ENCODE measurements around the gene KIAA0753.

The KIAA0753 gene

DNA sequence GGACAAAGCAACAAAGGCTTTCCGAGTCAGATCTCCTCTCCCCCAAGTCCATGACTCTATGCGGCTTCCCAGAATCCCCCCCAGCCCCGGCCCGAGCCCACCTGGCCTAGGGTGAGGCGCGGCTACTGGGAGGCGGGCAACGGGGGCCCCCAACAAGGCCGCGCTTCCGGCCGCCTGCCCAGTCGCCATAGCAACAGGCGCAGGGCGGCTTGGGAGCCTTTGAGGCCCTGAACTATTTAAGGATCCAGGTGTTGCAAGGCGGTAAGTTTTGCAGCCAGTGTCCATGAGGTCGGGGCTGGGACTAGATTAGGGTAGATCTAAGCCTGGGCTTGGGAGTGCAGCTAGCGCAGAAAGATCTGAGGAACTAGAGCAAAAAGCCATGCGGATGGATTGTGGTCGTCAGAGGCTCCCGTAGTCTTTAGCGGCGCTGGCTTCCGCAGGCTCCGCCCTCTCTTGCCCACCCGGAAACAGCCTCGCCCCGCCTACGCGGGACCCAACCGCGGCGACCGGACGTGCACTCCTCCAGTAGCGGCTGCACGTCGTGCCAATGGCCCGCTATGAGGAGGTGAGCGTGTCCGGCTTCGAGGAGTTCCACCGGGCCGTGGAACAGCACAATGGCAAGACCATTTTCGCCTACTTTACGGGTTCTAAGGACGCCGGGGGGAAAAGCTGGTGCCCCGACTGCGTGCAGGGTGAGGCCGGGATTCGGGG lies at the start of gene KIAA0753, which contains the start of gene TXNDC17:
TSS of gene KIAA0753 (minus strand) at position 176 of the 711 bp plus-strand sequence. CDS start 5,608 bp downstream, outside the sequence.
TSS of gene TXNDC17 (plus strand) at position 525 of the 711 bp plus-strand sequence. CDS start at position 548, 23 bp downstream.
- DNase-seq (ENCODE audit: low read depth in 2 of 2) = peak; percentile 88 to 93

GRCh38 chr17:6688944-6689343 lies 48.4 kb upstream of the KIAA0753 start:
- DNase-seq (ENCODE audit: low read depth in 2 of 2) = no peak

DNA sequence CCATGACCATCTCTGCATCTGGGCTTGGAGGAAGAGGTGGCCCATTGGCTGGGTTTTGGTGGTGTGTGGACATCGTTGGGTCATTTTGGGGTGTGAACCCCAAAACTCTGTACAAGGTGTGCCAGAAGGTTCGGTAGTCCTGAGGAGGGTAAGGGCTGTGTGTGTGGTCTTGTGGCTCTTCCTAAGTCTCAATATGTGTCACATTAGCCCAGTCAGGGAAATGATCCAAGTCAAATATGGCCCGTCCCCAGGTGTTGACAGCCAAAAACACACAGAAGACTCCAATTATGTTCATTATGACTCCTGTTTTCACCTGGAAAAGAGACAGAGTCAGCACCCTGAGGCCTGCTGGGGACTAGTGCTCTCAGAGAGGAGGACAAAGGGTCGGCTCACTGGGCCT lies 45.5 kb upstream of the KIAA0753 start:
- no peak for DNase-seq (ENCODE audit: low read depth in 2 of 2)

DNA sequence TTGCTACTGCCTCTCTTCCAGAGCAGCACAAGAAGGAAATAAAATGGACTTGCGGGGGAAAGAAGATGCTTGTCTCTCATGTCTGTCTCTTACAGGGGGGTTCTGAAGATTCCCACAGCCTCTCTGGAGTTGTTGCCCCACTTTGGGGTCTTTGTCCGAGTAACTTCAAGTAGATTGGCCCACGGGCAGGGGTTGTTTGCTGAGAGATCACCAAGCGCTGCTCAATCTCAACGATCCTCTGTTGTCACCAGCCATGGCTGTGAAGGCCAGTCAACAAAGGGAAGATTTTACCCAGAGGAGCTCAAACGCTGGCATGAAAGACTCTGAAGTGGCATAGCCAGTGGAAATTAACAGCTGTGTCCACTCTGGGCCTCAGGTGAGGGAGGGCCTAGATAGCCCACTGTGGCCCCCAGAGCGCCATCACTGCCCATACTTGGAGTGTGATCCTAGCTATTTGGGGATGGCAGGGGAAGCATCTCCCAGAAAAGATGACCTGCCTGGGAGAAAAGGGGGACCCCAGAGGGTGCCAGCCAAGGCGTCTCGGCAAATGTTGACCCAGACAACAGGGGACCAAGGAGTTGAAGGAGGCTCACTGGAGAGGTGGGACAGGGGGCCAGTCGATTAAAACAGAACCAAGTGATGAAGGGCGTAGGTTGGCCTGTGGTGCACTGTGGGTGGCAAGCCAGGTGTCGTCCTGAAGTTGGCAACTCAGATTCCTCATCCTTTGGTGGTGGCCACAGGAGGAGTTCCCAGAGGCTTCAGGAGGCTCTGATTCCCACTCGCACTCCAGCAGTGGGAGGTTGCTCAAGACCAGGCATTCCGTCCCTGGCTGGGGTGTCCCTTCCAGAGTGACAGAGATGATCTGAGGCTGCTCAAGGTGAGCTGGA lies 44.6 kb upstream of the KIAA0753 start:
- DNase-seq (ENCODE audit: low read depth in 2 of 2) = no peak

DNA sequence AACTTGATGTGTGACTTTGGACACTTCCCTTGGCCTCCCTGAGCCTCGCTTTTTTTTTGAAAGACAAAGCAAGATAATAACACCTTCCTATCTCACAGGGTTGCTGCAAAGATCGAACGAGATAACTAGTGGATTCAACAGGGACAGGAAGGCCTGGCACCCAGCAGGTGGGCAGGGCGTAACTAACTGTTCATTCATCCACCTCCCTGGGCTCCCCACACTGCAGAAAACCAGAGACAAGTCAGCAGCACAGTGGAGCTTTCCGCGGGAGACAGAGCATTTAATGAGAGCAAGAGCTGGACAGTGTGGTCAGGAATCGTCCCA lies 43.9 kb upstream of the KIAA0753 start:
- DNase-seq (ENCODE audit: low read depth in 2 of 2) = no peak

- no peak for DNase-seq (ENCODE audit: low read depth in 2 of 2)
Observed at GRCh38 chr17:6683730-6684459, 43.4 kb upstream of the KIAA0753 start.

GRCh38 chr17:6683081-6683684 lies 42.7 kb upstream of the KIAA0753 start:
- DNase-seq (ENCODE audit: low read depth in 2 of 2) = no peak

GRCh38 chr17:6682339-6682738 lies 41.8 kb upstream of the KIAA0753 start:
- DNase-seq (ENCODE audit: low read depth in 2 of 2) = no peak

GRCh38 chr17:6681671-6682070 lies 41.2 kb upstream of the KIAA0753 start:
- DNase-seq (ENCODE audit: low read depth in 2 of 2) = no peak

GRCh38 chr17:6681176-6681575 lies 40.7 kb upstream of the KIAA0753 start:
- DNase-seq (ENCODE audit: low read depth in 2 of 2) = no peak

DNA sequence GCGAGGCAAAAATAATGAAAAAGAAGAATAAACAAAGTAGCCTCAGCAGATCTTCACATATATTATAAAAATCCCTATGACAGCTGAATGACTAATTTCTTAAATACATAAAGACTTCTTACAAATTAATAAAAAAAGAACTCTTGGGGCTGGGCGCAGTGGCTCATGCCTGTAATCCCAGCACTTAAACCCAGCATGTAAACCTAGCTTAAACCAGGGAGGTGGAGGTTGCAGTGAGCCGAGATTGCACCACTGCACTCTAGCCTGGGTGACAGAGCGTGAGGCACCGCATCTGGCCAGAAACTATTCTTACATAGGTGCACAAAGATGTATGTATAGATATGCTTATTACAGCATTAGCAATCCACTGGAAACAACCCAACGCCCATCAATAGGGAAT lies 38.7 kb upstream of the KIAA0753 start:
- no peak for DNase-seq (ENCODE audit: low read depth in 2 of 2)

DNA sequence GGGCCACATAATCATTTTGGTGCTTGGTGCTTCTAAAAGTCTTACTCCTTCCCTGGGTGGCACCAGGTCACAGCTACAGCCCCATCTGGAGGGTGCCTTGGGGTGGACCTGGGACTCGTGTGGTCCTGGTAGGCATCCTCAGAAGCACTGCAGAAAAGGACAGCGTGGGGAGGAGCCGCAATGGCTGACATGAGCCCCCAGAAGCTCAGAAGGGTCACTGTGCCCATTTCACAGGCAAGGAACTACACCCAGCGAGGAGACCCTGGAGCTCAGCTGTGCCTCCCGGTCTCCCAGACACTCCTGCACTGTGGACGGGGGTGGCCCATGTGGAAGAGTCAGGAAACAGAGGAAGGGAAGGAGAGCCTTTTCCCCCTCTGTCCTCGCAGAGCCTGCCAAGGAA lies 37.4 kb upstream of the KIAA0753 start:
- no peak for DNase-seq (ENCODE audit: low read depth in 2 of 2)

GRCh38 chr17:6677158-6677831 lies 36.8 kb upstream of the KIAA0753 start:
- DNase-seq (ENCODE audit: low read depth in 2 of 2) = no peak

GRCh38 chr17:6676802-6677157 lies 36.3 kb upstream of the KIAA0753 start:
- DNase-seq (ENCODE audit: low read depth in 2 of 2) = no peak

GRCh38 chr17:6675201-6675825 lies 34.8 kb upstream of the KIAA0753 start:
- no peak for DNase-seq (ENCODE audit: low read depth in 2 of 2)

GRCh38 chr17:6674586-6674985 lies 34.1 kb upstream of the KIAA0753 start:
- DNase-seq (ENCODE audit: low read depth in 2 of 2) = no peak

DNA sequence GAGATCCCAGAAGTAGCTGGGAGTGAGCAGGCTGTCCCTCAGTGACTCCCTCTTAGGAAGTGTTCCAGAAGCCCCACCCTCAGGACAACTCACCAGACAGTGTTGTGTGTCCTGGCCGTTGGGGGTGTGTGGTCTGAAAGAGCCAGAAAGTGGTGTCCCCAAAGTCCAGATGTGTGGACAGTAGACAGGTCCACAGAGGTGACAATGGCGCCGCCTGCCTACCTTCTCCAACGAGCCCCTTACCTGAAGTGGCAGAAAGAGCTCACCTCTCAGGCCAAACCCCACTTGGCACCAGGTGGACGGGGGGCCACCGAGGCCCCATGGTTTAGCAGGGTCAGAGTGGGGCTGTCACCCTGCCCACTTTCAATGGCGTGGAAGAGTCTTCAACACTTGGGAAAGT lies 30.9 kb upstream of the KIAA0753 start:
- DNase-seq (ENCODE audit: low read depth in 2 of 2) = no peak

GRCh38 chr17:6670999-6671398 lies 30.5 kb upstream of the KIAA0753 start:
- no peak for DNase-seq (ENCODE audit: low read depth in 2 of 2)

DNA sequence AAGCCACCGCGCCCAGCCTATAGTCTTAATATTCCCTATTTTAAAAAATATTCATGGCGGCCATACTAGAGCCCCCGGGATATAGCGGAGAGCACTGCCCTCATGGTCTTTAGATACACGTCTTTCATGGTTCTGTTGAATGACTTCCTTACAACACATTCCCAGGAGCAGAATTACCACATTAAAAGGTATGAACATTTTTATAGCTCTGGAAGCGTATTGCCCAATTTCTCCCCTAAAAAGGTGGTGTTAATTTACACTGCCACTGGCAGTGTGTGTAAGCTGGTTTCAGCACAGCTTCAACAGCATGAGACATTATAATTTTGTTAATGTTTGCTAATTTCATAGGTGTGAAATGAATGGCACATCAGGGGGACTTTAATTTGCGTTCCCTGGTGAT lies 30.1 kb upstream of the KIAA0753 start:
- no peak for DNase-seq (ENCODE audit: low read depth in 2 of 2)

- no peak for DNase-seq (ENCODE audit: low read depth in 2 of 2)
Observed at GRCh38 chr17:6669479-6670212, 29.1 kb upstream of the KIAA0753 start.

All from stimulated activated CD4-positive, alpha-beta T cell treated with anti-CD3 and anti-CD28 coated beads, Interleukin-12 subunit alpha, Interleukin-12 subunit beta, amount 100 ng/mL, for 24 hours (primary cell).